PC-3 (cell line): ENCODE results near the gene INA. TPM values are rescaled to one million over a fixed set of nuclear protein-coding genes. Genes with fewer than 3 reads are reported as not detected.

Source experiments
- ATAC-seq: fragments of 200-7000 bp; cut with Tn5 transposase; 2 replicates; pipeline ENCODE4 v1.9.1; 2020; ENCODE audit warnings: mild to moderate bottlenecking, moderate library complexity
- BruUV-seq: library from RNA; stranded (reverse); fragments of 400-500 nt; replicated peaks from 2 replicates; lab custom pipeline; 2021; lab: Mats Ljungman, UMichigan
- CTCF ChIA-PET: fragments of 300-600 bp; sonication (Branson Sonifier 250); formaldehyde crosslinking; loops from one replicate; lab custom pipeline; 2022; ENCODE audit warnings: antibody characterized with exemption; lab: Charles Lee
- POLR2A ChIA-PET: fragments of 300-600 bp; sonication (Branson Sonifier 250); formaldehyde crosslinking; loops from one replicate; lab custom pipeline; 2022; ENCODE audit warnings: antibody characterized with exemption; ENCODE audit not compliant: unreplicated experiment; lab: Charles Lee
- DNase-seq: peaks from one replicate; pipeline ENCODE4 v3.0.0-alpha.2; 2015
- H2AFZ ChIP-seq: fragments of 300-600 bp; sonication (generic); 2 replicates; pipeline ENCODE4 v1.6.0; 2016; ENCODE audit warnings: antibody characterized with exemption, low read length
- H3F3A ChIP-seq: fragments of 300-600 bp; sonication (generic); one replicate; pipeline ENCODE4 v1.6.0; 2017; ENCODE audit warnings: antibody characterized with exemption, low read length, control low read depth, mild to moderate bottlenecking; ENCODE audit not compliant: unreplicated experiment
- H3K27ac ChIP-seq: fragments of 300-600 bp; sonication (generic); 2 replicates; pipeline ENCODE4 v1.5.1; 2016; ENCODE audit warnings: mild to moderate bottlenecking, low read length
- H3K27me3 ChIP-seq: fragments of 300-600 bp; sonication (generic); 2 replicates; pipeline ENCODE4 v1.6.1; 2016; ENCODE audit warnings: low read length, mixed read lengths
- H3K36me3 ChIP-seq: fragments of 300-600 bp; sonication (generic); 2 replicates; pipeline ENCODE4 v1.6.1; 2016; ENCODE audit warnings: low read depth, mixed run types, low read length, mixed read lengths
- H3K4me1 ChIP-seq: fragments of 300-600 bp; sonication (generic); 2 replicates; pipeline ENCODE4 v1.5.1; 2016; ENCODE audit warnings: low read length; ENCODE audit not compliant: insufficient read depth
- H3K4me2 ChIP-seq: fragments of 300-600 bp; sonication (generic); 2 replicates; pipeline ENCODE4 v1.6.0; 2016; ENCODE audit warnings: low read length
- H3K4me3 ChIP-seq: fragments of 300-600 bp; sonication (generic); 2 replicates; pipeline ENCODE4 v1.5.1; 2016; ENCODE audit warnings: mild to moderate bottlenecking, low read length, mixed read lengths
- H3K79me2 ChIP-seq: fragments of 300-600 bp; sonication (generic); 2 replicates; pipeline ENCODE4 v1.6.1; 2017; ENCODE audit warnings: low read length, mixed read lengths
- H3K9ac ChIP-seq: fragments of 300-600 bp; sonication (generic); 2 replicates; pipeline ENCODE4 v1.6.0; 2016; ENCODE audit warnings: mild to moderate bottlenecking, low read length
- H3K9me2 ChIP-seq: fragments of 300-600 bp; sonication (generic); replicated peaks from 2 replicates; pipeline ENCODE4 v1.6.1; 2016; ENCODE audit warnings: mixed run types, low read length, mixed read lengths
- H3K9me3 ChIP-seq: fragments of 300-600 bp; sonication (generic); 2 replicates; pipeline ENCODE4 v1.6.1; 2016; ENCODE audit warnings: low read length, mixed read lengths
- H4K20me1 ChIP-seq: fragments of 300-600 bp; sonication (generic); 2 replicates; pipeline ENCODE4 v1.6.1; 2016; ENCODE audit warnings: low read length, mixed read lengths
- EZH2 ChIP-seq: fragments of 300-600 bp; sonication (generic); IDR thresholded peaks from one replicate; pipeline ENCODE4 v1.6.1; 2017; ENCODE audit warnings: antibody characterized with exemption, mild to moderate bottlenecking, low read length; ENCODE audit not compliant: unreplicated experiment
- EZH2phosphoT487 ChIP-seq: fragments of 300-600 bp; sonication (generic); IDR thresholded peaks from 2 replicates; pipeline ENCODE4 v1.6.1; 2018; ENCODE audit warnings: mild to moderate bottlenecking, antibody characterized with exemption, low read length, borderline replicate concordance
- intact Hi-C: fragments of 100-400 bp; cut with micrococcal nuclease; formaldehyde crosslinking; loops from 2 replicates; pipeline ENCODE4 v1.9.0; 2023
- total RNA-seq: library from RNA; depleted of rRNA; stranded (reverse); fragments of >200 nt; gene quantifications from 2 replicates; pipeline ENCODE4 v1.2.3, GENCODE V29; 2014
- TF ChIP-seq, protein P1 (sequence below): fragments of 300-600 bp; sonication (generic); conservative IDR thresholded peaks from 2 replicates; pipeline ENCODE4 v1.5.1; 2017; ENCODE audit warnings: antibody characterized with exemption, low read depth, mild to moderate bottlenecking, low read length

Gene INA
- total RNA-seq, 1 experiment from 2014 or later = not detected

DNA sequence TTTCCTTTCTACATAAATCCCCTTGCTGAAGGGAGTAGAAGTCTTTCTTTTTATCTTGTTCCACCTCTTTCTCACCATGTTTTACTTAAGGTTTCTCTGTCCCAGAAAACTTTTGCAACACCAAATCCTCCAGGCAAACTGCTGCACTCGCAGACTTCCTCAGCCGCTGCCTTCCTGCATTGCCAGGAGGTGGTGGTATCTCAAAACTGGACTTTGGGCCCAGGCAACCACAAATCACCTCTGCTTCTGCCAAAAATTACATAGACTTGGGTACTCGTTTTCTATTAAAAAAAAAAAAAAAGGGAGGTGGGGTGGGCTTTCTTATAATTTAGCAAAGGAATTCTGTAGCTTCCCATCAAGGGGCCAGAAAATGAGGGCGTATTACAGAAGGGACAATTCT is 14.7 kb downstream of the INA start:
- ATAC-seq (no peak), DNase-seq (no peak)
- H3K9me2 ChIP-seq = no peaks in the 10 kb centered on the region
- no peak overlapping the region for H3K4me3 ChIP-seq
- H3K4me2 ChIP-seq = no peak overlapping the region
- H3K79me2 ChIP-seq = no peaks in the 10 kb centered on the region
- H3K9ac ChIP-seq = no peak overlapping the region
- H3K36me3 ChIP-seq = no peaks in the 10 kb centered on the region
- no TSS peak for BruUV-seq
- TF ChIP-seq EZH2 (no peak), EZH2phosphoT487 (no peak)
- TF ChIP-seq, protein P1, sequence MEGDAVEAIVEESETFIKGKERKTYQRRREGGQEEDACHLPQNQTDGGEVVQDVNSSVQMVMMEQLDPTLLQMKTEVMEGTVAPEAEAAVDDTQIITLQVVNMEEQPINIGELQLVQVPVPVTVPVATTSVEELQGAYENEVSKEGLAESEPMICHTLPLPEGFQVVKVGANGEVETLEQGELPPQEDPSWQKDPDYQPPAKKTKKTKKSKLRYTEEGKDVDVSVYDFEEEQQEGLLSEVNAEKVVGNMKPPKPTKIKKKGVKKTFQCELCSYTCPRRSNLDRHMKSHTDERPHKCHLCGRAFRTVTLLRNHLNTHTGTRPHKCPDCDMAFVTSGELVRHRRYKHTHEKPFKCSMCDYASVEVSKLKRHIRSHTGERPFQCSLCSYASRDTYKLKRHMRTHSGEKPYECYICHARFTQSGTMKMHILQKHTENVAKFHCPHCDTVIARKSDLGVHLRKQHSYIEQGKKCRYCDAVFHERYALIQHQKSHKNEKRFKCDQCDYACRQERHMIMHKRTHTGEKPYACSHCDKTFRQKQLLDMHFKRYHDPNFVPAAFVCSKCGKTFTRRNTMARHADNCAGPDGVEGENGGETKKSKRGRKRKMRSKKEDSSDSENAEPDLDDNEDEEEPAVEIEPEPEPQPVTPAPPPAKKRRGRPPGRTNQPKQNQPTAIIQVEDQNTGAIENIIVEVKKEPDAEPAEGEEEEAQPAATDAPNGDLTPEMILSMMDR = no peak
- no peaks in the 10 kb centered on the region for H4K20me1 ChIP-seq
- H3F3A ChIP-seq = no peaks in the 10 kb centered on the region
- ChIA-PET CTCF (no interaction called here), POLR2A (no interaction called here)
- peaks cover 10% of the 10 kb centered on the region; the same call in 1 of the 2 replicates for H3K27me3 ChIP-seq
- H2AFZ ChIP-seq = no peak overlapping the region
- H3K9me3 ChIP-seq = no peaks in the 10 kb centered on the region
- intact Hi-C loops = no loop called here
- H3K27ac ChIP-seq = no peak overlapping the region
- peaks cover 9% of the 10 kb centered on the region for H3K4me1 ChIP-seq

DNA sequence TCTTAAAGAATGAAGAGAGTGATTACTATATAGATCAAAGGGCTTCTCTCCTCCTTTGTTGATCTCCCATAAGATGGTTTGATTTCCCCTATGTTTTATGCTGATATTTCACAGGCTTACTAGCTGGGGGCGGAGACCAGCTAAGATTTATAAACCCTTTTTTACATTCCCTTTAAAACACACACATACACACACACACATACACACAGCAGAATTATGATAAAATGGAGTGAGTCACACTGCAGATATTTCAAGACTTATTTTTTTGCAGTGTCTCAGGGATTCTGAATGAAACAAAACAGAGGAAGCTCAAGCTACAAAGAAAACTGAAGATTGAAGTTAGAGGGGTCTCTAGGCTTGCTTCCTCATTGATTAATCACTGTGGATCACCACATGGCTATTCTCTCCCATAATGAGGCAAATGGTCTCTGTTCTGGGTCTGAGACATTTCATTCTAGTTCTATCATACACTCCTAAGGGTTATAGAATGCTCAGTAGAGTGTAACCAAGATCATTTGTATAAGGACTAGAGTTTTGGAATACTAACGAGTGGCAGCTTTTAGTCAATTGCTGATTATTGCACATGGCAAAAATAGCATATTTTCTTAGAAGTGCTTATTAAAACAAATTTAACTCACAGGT is 18.6 kb downstream of the INA start:
- H3K9ac ChIP-seq = no peak overlapping the region
- POLR2A ChIA-PET = no interaction called here
- BruUV-seq = no TSS peak
- CTCF ChIA-PET = no interaction called here
- H3K27ac ChIP-seq = no peak overlapping the region
- H3K27me3 ChIP-seq = no peaks in the 10 kb centered on the region
- DNase-seq (peak; percentile 63), ATAC-seq (peak; percentile 86)
- no peaks in the 10 kb centered on the region for H3K9me2 ChIP-seq
- no peaks in the 10 kb centered on the region for H4K20me1 ChIP-seq
- H3K79me2 ChIP-seq = no peaks in the 10 kb centered on the region
- no peak for TF ChIP-seq EZH2phosphoT487
- no peak for TF ChIP-seq EZH2
- TF ChIP-seq, protein P1 = no peak
- no peak overlapping the region for H3K4me3 ChIP-seq
- H3K36me3 ChIP-seq = no peaks in the 10 kb centered on the region
- no peak overlapping the region for H3K4me2 ChIP-seq
- intact Hi-C loops = no loop called here
- no peaks in the 10 kb centered on the region for H3F3A ChIP-seq
- H3K4me1 ChIP-seq = peaks cover 9% of the 10 kb centered on the region
- H3K9me3 ChIP-seq = no peaks in the 10 kb centered on the region
- H2AFZ ChIP-seq = no peak overlapping the region

DNA sequence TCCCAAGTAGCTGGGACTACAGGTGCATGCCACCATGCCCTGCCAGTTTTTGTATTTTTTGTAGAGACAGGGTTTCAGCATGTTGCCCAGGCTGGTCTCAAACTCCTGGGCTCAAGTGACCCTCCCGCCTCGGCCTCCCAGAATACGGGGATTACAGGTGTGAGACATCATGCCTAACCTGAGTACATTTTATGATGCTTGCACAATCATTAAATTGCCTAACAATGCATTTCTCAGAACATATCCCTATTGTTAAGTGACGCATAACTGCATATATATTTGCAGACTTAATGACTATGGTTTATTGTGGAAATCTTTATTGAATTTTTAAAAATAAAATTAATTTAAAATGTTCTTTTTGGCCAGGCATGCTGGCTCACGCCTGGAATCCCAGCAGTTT is 30.7 kb downstream of the INA start:
- no peak for DNase-seq
- ATAC-seq = no peak
- TF ChIP-seq EZH2 = no peak
- TF ChIP-seq, protein P1 = no peak
- no peak for TF ChIP-seq EZH2phosphoT487
- BruUV-seq = no TSS peak
- H3K36me3 ChIP-seq = peaks cover 4% of the 10 kb centered on the region; the same call in 1 of the 2 replicates
- H3K9me2 ChIP-seq = no peaks in the 10 kb centered on the region
- H3K4me2 ChIP-seq = no peak overlapping the region
- H3K79me2 ChIP-seq = no peaks in the 10 kb centered on the region
- H3K27ac ChIP-seq = no peak overlapping the region
- intact Hi-C loops = no loop called here
- H3K27me3 ChIP-seq = no peaks in the 10 kb centered on the region
- no peak overlapping the region for H2AFZ ChIP-seq
- H3K4me1 ChIP-seq = no peaks in the 10 kb centered on the region
- POLR2A ChIA-PET = no interaction called here
- CTCF ChIA-PET = no interaction called here
- H3K9me3 ChIP-seq = no peaks in the 10 kb centered on the region
- H3K4me3 ChIP-seq = no peak overlapping the region
- H3F3A ChIP-seq = no peaks in the 10 kb centered on the region
- H3K9ac ChIP-seq = no peak overlapping the region
- H4K20me1 ChIP-seq = no peaks in the 10 kb centered on the region
